ENCODE data around the gene MSI2. TPM values are rescaled to one million over a fixed set of nuclear protein-coding genes. Genes with fewer than 3 reads are reported as not detected.

The MSI2 gene
- total RNA-seq, 1 donor = 12.6 TPM

DNA sequence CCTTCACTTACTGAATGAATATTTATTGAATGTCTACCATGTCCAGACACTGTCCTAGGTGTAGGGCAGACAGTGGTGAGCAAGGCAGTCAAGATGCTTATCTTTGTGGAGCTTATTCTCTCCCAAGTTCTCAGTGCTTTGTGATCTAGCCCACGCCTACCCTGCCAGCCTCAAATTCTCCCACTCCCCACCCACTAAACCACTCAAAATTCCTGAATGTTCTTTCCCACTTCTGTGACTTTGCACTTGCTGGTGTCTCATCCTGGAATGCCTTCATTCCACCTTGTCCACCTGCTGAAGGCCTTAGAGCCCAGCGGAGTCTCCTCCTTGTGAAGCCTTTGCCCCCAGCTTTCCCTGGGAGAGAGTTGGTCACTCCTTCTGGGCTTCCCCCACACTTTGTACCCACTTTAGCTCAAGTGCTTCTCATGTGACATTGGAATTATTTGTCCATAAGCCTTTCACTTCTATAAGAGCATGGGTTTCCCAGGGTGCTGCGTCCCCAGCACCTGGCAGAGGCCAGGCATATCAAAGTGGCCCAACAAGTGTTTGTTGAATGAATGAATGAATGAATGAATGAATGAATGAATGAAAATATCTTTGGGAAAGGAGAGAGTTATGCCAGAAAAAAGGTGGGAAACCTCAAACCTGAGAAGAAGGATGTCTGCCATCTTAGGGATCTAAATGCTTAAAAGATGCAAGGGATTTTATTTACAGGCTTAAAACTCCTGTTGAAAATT is 465.8 kb downstream of the MSI2 start:
- no peak overlapping the region for H3K4me3 ChIP-seq (ENCODE audit: low read depth, low read length)
- no peak for DNase-seq (ENCODE audit: low read depth)
- TF ChIP-seq, protein P1, sequence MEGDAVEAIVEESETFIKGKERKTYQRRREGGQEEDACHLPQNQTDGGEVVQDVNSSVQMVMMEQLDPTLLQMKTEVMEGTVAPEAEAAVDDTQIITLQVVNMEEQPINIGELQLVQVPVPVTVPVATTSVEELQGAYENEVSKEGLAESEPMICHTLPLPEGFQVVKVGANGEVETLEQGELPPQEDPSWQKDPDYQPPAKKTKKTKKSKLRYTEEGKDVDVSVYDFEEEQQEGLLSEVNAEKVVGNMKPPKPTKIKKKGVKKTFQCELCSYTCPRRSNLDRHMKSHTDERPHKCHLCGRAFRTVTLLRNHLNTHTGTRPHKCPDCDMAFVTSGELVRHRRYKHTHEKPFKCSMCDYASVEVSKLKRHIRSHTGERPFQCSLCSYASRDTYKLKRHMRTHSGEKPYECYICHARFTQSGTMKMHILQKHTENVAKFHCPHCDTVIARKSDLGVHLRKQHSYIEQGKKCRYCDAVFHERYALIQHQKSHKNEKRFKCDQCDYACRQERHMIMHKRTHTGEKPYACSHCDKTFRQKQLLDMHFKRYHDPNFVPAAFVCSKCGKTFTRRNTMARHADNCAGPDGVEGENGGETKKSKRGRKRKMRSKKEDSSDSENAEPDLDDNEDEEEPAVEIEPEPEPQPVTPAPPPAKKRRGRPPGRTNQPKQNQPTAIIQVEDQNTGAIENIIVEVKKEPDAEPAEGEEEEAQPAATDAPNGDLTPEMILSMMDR (IDR thresholded peaks at IDR 0.05; ENCODE audit: insufficient read depth, low read length) = no peak

DNA sequence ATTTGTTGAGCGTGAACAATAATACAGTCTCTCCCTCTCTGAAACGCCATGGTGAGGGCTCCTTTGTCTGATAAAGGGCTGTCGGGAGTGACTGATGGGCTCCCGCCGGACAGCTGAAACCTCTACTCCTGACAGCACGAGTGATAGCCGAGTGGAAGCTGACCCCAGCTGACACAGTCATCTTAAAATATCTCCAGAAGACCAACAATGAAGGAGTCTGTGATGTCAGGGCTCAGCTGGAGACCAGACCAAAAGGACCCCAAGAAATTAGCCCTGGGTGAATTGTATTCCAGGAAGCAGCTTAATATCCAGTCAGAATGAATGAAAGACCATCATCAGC is 466.4 kb downstream of the MSI2 start:
- no peak overlapping the region for H3K4me3 ChIP-seq (ENCODE audit: low read depth, low read length)
- TF ChIP-seq, protein P1 (IDR thresholded peaks at IDR 0.05; ENCODE audit: insufficient read depth, low read length) = no peak
- no peak for DNase-seq (ENCODE audit: low read depth)

DNA sequence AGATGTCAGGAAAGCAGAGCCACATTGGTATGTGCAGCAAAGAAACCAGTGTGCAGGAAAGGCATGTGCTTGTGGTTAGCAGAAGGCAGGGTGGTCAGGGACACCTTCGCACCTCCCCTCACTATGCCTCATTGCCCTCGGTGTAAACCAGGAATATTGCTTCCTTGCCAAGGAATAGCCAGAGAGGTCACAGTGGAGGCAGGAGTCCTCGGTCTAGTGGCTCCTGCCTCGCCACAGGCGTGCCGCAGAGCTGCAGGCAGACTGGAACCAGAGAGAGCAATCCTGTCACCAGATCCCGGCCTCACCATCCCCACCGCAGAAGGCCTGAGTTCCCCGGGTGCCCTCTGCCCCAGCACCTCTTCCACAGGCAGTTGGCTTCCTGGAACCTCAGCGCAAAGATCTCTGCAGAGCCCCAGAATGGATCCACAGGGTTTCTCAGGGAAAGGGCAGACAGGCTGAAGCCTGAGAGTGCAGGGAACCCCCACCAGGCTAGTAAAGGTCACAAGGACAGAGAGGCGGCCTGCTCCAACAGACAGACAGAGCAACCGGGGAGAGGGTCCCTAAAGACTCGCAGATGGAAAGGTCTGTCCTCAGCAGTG is 467.2 kb downstream of the MSI2 start:
- no peak for DNase-seq (ENCODE audit: low read depth)
- H3K4me3 ChIP-seq (ENCODE audit: low read depth, low read length) = no peak overlapping the region
- TF ChIP-seq, protein P1 (IDR thresholded peaks at IDR 0.05; ENCODE audit: insufficient read depth, low read length) = no peak

DNA sequence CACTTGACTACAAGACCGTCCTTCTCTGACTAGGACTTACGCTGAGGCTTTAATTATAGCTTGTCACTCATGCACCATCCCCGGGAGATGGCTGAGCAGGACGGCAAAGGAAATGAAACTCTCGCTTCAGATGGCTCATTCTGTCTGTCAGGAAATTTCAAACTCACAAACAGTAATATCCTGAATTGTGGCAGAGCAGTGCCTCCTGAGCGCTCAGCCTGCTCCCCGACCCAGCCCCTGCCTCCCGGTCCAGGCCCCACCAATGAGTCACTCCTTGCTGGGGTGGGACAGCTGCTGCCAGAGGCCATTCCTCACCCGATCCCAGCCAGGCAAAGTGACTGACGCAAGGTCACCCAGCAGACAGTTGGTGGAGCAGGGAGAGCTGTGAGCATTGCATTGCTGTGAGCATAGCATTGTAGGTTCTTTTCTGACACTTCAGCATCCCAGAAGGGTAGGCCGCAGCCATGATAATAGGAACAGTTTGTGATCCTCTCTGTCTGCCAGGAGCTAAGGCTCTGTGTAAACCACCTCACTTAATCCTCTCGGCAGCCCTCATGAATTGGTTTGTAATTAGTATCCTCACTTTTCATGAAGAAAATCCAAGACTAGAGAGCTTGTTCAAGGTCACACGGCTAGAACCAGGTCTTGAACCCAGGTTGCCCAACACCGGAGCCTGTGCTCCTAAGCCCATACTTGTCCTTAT is 467.9 kb downstream of the MSI2 start:
- TF ChIP-seq, protein P1 (IDR thresholded peaks at IDR 0.05; ENCODE audit: insufficient read depth, low read length) = no peak
- H3K4me3 ChIP-seq (ENCODE audit: low read depth, low read length) = no peak overlapping the region
- no peak for DNase-seq (ENCODE audit: low read depth)

DNA sequence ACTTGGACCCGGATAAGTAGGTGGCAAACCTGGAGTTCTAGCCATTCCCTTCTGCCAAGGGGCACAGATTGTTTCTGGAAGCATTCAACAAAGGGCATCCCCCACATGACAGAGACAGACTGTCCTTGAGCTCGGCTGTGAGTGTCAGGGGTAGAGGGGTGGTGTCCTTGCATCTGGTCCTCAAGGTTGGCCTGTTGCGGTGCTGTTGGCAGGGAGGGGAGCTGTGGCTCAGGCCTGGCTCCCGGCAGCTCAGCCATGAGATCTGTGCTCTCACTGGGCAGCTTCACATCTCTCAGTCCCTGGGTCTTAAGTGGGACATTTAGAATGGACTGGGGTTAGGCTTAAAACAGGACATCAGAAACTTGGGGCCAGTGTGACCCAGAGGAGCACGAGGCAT is 468.4 kb downstream of the MSI2 start:
- no peak overlapping the region for H3K4me3 ChIP-seq (ENCODE audit: low read depth, low read length)
- DNase-seq (ENCODE audit: low read depth) = no peak
- TF ChIP-seq, protein P1 (IDR thresholded peaks at IDR 0.05; ENCODE audit: insufficient read depth, low read length) = no peak

DNA sequence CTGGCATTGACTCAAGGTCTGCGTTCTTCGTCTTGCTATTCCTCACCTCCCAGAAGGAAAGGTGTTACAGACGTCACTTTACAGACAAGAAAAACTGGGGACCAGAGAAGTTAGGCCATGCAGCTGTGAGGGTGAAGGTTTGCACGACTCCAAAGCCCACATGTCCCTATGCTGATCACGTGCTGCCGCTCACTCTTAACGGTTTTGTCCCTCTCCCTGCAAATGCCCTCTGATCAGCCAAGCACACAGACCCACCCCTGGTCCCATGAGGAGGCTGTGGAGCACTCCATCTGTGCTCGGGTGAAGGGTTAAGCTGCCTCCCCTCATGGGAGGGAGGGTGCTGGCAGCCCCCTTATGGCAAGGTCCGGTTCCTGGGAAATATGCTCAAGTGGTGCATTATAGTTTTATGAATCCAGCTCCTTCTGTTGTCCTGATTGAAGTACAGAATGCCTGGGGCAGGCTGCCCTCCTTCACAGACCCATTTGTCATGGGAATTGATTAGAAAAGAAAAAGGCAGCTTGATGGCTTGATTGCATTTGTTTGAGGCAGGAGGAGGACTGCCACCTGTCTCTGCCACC is 470.0 kb downstream of the MSI2 start:
- DNase-seq (ENCODE audit: low read depth) = no peak
- TF ChIP-seq, protein P1 (IDR thresholded peaks at IDR 0.05; ENCODE audit: insufficient read depth, low read length) = no peak
- H3K4me3 ChIP-seq (ENCODE audit: low read depth, low read length) = no peak overlapping the region

Data from fibroblast of the aortic adventitia (primary cell).